NCI-H82 (cell line): ENCODE measurements around the gene TSC22D3.
"Not testable (repeated sequence)": the region's sequence is repeated elsewhere in the genome, so short reads cannot be mapped to it uniquely, and the experiment has no call there.

ENCODE experiments used
- DNase-seq: peaks from one replicate; lab custom pipeline; 2025; lab: John Stamatoyannopoulos, UW

The TSC22D3 gene

GRCh38 chrX:107712231-107713202, 63.1 kb downstream of the TSC22D3 start:
- DNase-seq: no peak

DNA sequence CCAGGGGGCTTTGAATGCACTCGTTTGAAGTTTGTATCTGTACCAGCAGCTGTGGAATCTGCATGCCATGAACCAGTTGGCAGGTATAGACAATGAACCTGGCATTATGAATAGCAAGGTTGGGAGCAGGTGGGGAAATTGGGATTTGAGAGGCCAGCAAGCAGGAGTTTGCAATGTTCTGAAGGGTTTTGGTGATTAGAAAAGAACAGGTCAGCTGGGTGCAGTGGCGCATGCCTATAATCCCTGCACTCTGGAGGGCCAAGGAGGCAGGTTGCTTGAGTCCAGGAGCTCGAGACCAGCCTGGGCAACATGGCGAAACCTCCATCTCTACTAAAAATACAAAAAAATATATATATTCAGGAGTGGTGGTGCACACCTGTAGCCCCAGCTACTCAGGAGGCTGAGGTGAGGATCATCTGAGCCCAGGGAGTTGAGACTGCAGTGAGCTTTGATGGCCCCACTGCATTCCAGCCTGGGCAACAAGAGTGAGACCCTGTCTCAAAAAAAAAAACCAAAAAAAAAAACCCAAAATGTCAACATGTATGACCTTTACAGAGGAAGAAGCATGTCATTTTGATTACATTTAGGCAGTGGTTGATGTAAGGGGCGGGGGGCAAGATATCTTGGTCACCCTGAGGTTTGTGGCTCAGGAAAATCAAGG, 63.9 kb downstream of the TSC22D3 start:
- no peak for DNase-seq

GRCh38 chrX:107710617-107711391, 64.8 kb downstream of the TSC22D3 start:
- no peak for DNase-seq

GRCh38 chrX:107709266-107709806, 66.3 kb downstream of the TSC22D3 start:
- no peak for DNase-seq

GRCh38 chrX:107708762-107709161, 66.8 kb downstream of the TSC22D3 start:
- no peak for DNase-seq

DNA sequence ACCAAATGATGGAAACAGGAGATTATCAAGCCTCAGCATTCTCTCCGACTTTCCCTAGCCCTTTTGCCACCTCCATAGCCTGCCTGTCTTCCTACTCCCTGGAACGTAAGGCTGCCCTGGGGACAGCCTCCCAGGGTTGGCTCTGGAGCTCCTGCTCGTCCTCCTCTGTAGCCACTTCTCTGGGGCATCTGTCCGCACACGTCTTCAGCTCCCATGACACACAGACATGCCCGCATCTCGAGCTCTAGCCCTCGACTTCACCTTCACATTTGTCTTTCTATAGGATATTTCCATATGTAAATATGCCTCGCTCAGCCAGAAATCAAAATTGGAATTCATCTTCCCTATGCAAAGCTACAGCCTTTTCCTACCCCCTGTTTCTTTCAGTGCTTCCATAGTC, 67.7 kb downstream of the TSC22D3 start:
- DNase-seq: no peak

- DNase-seq: no peak
Observed at GRCh38 chrX:107706309-107706708, 69.3 kb downstream of the TSC22D3 start.

GRCh38 chrX:107704587-107704986, 71.0 kb downstream of the TSC22D3 start:
- no peak for DNase-seq

- DNase-seq: no peak
Observed at GRCh38 chrX:107704181-107704580, 71.4 kb downstream of the TSC22D3 start.

DNA sequence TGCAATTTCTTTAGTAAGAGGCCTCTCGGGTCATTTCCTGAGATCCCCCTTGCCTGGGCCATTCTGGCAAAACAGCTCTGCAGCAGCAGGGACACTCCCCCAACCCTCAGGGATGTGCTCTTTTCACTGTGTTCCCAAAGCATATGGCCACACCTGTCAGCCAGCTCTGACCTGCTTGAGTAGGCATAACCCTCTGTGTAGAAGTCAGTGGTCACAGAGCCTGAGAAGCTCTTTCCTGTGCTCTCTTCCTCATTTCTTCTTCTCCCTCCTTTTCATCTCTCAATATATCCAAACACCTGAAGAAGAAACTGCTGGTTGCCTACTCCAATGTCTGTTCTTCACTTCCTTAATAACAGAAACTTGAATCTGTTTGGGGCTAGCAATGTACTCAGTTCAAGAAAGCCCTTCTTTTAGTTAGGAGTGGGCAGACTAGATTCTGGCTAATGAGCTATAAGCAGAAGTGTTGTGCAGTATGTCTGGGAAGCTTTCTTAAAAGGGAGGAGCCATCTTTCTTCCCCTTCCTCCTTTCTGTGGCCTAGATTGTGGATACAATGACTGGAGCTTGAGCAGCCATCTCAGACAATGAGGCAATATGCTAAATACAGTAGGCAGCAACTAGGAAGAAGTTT, 74.0 kb downstream of the TSC22D3 start:
- DNase-seq: no peak

DNA sequence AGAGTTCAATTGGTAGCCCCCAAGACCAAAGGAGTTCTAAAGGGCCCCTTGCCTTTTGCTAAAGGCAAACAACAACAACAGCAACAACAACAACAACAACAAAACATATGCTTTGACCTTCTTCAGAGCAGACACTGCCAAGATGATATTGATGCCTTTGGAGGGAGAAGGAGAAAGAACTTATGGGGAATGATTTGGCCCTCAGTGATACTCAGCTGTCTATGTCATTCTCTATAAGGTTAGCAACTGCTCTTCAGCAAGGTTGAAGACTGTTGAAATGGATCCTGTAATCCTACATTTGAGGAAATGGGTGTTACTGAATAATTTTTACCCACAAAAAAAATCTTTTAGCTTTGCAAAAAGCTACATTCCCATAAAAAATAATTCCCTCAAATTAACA, 74.8 kb downstream of the TSC22D3 start:
- no peak for DNase-seq

GRCh38 chrX:107700317-107700774, 75.2 kb downstream of the TSC22D3 start:
- no peak for DNase-seq

DNA sequence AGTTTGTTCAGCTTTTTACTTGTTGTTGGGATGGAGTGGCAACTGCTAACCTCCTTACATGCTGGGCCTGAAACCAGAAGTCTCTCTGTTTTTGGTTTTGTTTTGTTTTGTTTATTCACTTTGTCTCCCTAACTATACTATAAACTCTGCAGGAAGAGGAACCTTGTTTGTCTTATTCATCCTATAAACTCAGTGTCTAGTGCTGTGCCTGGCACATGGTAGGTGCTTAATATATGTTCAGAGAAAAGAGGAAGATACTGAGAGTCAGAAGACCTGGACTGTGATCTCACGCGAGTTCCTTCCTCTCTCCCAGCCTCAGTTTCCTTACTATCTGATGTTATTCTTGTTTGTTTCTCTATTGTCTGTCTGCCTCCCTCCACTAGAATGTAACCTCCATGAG, 76.0 kb downstream of the TSC22D3 start:
- no peak for DNase-seq

DNA sequence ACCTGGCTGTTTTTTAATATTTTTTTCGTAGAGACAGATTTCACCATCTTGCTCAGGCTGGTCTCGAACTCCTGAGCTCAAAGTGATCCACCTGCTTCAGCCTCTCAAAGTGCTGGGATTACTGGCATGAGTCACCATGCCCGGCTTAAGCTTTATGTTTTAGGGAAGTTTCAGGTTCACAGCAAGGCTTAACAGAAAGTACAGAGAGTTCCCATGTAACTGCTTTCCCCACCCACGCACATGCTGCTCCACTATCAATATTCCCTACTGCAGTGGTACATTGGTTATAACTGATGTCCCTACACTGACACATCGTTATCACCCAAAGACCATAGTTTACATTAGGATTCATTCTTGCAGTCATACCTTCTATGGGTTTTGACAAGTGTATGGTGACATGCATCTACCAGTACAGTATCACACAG, 84.6 kb downstream of the TSC22D3 start:
- DNase-seq: no peak

GRCh38 chrX:107687445-107687844, 88.1 kb downstream of the TSC22D3 start:
- DNase-seq: no peak

DNA sequence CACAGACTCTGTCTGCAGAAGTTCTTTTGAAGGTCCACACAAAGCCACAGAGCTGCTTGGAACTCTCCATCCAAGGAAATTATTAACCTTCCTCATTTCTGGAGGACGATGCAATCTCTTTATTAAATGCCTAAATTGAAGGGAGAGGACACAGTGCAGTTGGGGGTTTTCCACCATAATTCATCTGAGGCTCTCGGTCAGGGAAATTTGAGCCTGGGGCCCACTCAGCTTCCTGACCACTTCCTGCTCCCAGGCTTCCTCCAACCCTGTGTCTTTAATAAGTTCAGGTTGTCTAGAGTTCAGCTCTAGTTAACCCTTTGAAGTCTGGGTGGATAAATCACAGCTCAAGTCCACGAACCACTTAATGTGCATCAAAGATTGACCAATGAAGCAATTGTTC, 88.8 kb downstream of the TSC22D3 start:
- no peak for DNase-seq

GRCh38 chrX:107686026-107686425, 89.6 kb downstream of the TSC22D3 start:
- no peak for DNase-seq

DNA sequence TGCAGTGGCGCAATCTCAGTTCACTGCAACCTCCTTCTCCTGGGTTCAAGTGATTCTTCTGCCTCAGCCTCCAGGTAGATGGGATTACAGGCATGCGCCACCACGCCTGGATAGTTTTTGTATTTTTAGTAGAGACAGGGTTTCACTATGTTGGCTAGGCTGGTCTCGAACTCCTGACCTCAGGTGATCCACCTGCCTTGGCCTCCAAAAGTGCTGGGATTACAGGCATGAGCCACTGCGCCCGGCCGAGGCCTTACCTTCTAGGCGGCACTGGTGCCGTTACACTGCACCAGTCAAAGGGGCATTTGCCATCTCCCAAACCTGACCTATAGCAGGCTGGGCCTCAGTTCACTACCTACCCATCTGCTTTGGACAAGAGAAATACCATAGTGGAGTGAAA, 90.0 kb downstream of the TSC22D3 start:
- DNase-seq: not testable (repeated sequence)

DNA sequence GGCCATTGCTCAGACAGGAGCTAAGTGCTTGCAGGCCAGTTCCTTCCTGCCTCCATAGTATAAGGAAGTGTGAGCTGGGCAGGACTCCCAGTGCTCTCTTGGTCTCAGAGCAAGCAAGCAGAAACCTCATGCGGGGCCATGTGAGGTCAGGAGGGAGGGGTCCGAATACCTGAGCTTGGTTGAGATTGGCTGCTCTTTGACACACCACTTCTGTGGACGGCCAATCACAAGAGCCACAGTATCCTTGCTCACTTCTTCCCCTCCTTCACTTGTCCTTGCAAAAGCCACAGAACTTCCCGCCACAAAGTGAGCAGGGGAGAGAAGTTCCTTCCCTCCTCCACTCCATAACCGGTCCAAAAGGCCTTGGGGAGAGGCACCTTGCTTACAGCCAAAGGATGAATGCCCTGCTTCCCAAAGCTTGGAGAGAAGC, 90.6 kb downstream of the TSC22D3 start:
- DNase-seq: peak; percentile 16

GRCh38 chrX:107683931-107684330, 91.7 kb downstream of the TSC22D3 start:
- DNase-seq: no peak

GRCh38 chrX:107683124-107683895, 92.3 kb downstream of the TSC22D3 start:
- no peak for DNase-seq
